Retinal pigment epithelial cell (primary cell): ENCODE data around the gene GALNT15.

Source experiments
- DNase-seq: peaks from one replicate; pipeline ENCODE4 v3.0.0-alpha.2; 2010; ENCODE audit warnings: low read depth
- H3K4me3 ChIP-seq: 2 replicates; pipeline ENCODE4 v1.5.1; 2011; ENCODE audit warnings: mild to moderate bottlenecking, low read length, control low read depth, moderate library complexity
- CTCF ChIP-seq: conservative IDR thresholded peaks from 2 replicates; pipeline ENCODE4 v1.5.1; 2011; ENCODE audit warnings: low read depth, low read length, control low read depth, inconsistent platforms

GALNT15 gene

GRCh38 chr3:16231983-16232382, 57.5 kb downstream of the GALNT15 start:
- H3K4me3 ChIP-seq, result no peak overlapping the region
- TF ChIP-seq CTCF, result no peak
- DNase-seq, result no peak

- no peak for DNase-seq
These were observed 59.3 kb downstream of the GALNT15 start for GRCh38 chr3:16233806-16234205.

DNA sequence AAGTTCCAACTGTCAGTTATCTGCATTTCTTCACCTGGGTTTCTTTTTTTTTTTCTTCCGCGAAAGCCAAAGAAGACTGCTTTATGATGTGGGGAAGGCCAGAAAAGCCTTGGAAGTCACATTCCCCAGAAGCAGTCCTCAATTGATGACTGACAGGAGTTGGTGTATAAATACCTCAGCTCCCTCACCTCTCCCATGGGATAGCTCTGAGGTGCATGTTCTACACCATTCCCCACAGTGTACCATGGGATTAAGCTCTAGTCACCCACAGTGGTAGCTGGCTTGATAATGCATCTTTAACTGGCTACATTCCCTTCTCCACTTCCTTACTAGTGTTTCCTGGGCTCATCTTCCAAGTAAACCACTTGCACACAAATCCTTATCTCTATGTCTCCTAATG, 59.8 kb downstream of the GALNT15 start:
- DNase-seq, result no peak
- TF ChIP-seq CTCF, result no peak
- H3K4me3 ChIP-seq, result no peak overlapping the region

More at GRCh38 chr3:16233806-16234205, 59.3 kb downstream of the GALNT15 start:
- TF ChIP-seq CTCF, result no peak
- H3K4me3 ChIP-seq, result no peak overlapping the region

DNA sequence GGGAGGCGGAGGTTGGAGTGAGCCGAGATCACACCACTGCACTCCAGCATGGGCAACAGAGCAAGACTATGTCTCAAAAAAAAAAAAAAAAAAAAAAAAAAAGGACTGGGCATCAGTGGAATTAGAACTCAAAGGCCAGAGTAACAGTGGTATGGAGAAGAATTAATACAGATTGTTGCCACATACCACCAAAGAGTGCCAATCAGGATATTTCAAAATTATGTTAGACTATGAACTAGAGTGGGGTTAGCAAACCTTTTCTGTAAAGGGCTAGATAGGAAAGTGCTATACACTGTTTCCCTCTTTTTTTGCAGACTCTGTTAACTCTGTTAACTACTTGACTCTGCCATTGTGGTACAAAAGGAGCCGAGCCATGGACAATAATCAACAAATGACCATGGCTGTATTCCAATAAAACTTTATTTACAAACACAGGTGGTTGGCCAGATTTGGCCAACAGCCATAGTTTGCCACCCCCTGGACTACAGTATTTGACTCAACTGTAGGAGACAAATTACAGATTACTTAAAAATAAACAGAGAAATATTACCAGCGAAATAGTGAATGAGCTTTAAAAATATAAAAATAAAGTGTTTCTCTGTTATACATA, 61.7 kb downstream of the GALNT15 start:
- DNase-seq, result no peak
- no peak for TF ChIP-seq CTCF

DNA sequence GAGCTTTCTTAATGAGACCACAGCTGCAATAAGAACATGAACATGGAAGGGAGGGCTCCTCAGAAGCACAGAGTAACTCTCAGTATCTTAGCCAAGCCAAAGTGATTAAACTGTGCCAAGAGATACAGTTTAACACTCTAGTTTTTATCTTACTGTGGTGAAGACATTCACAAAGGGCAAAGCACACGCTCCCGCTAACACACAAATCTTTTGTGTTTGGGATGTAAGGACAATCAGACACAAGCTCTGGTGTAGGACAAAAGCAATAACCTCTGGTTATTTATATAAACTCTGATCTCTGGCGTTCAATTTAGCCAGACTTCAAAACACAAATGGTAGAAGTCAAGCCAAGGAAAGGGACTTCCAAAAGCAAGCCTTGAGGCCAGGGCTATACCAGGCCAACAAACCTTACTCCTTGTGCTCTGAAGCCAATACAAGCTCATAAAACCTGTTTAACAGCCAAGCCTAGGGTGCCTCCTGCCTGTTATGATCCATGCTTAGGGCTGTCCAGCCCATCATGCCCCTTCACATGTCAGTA, 62.4 kb downstream of the GALNT15 start:
- no peak for TF ChIP-seq CTCF
- no peak for DNase-seq
- H3K4me3 ChIP-seq, result no peak overlapping the region

More for the DNA sequence above, 61.7 kb downstream of the GALNT15 start:
- no peak overlapping the region for H3K4me3 ChIP-seq

- TF ChIP-seq CTCF, result no peak
- no peak for DNase-seq
- H3K4me3 ChIP-seq, result no peak overlapping the region
These were observed 64.7 kb downstream of the GALNT15 start for GRCh38 chr3:16239086-16239770.

- no peak for DNase-seq
- no peak for TF ChIP-seq CTCF
- no peak overlapping the region for H3K4me3 ChIP-seq
These were observed 65.3 kb downstream of the GALNT15 start for GRCh38 chr3:16239780-16240179.
